Measurements from ENCODE around the gene PTPRZ1.

The PTPRZ1 gene

GRCh38 chr7:122055073-122055472, 182.1 kb downstream of the PTPRZ1 start:
- Histone ChIP-seq H3K36me3 (ENCODE audit: low read length) (no peaks in the 10 kb centered on the region), H3K9ac (ENCODE audit: low read length) (no peak overlapping the region), H3F3A (ENCODE audit: insufficient read depth) (no peaks in the 10 kb centered on the region), H4K20me1 (ENCODE audit: low read depth, low read length) (no peaks in the 10 kb centered on the region), H3K27me3 (ENCODE audit: low read length) (no peaks in the 10 kb centered on the region), H3K27ac (ENCODE audit: low read depth, low read length) (no peak overlapping the region), H3K4me2 (ENCODE audit: low read depth, low read length, poor library complexity, severe bottlenecking) (no peak overlapping the region), H3K9me3 (ENCODE audit: insufficient read depth, low read length) (no peaks in the 10 kb centered on the region), H3K79me2 (ENCODE audit: insufficient read depth, low read length) (no peaks in the 10 kb centered on the region), H3K9me2 (replicated peaks; ENCODE audit: insufficient read depth, low read length) (no peaks in the 10 kb centered on the region), H2AFZ (ENCODE audit: low read depth, low read length, severe bottlenecking) (no peak overlapping the region), H3K4me3 (ENCODE audit: insufficient read depth, low read length, poor library complexity, severe bottlenecking) (no peak overlapping the region)
- TF ChIP-seq CTCF (IDR thresholded peaks at IDR 0.05; ENCODE audit: insufficient read depth, low read length, poor library complexity, severe bottlenecking): no peak
- no peak for TF ChIP-seq EZH2phosphoT487 (conservative IDR thresholded peaks at IDR 0.05; ENCODE audit: low read length)

DNA sequence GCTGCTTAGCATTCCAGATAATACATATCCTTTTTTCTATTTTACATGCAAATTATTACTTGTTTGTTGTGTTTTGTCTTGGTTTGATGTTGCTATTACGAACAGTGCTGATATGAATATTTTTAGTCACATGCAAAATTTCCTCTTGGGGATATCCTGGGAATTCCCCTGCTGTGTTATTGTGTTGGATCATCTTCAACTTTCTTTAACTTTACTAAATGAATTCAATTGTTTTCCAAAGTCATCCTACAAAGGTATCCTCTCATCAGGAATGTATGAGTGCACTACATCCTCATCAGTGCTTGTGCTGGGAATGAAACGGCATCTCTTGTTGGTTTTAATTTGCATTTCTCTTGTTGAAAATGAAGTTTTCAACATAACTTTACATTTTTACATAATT, 184.0 kb downstream of the PTPRZ1 start:
- Histone ChIP-seq H3K9me2 (replicated peaks; ENCODE audit: insufficient read depth, low read length) (no peaks in the 10 kb centered on the region), H3F3A (ENCODE audit: insufficient read depth) (no peaks in the 10 kb centered on the region), H3K79me2 (ENCODE audit: insufficient read depth, low read length) (no peaks in the 10 kb centered on the region), H2AFZ (ENCODE audit: low read depth, low read length, severe bottlenecking) (no peak overlapping the region), H3K4me3 (ENCODE audit: insufficient read depth, low read length, poor library complexity, severe bottlenecking) (no peak overlapping the region), H3K27ac (ENCODE audit: low read depth, low read length) (no peak overlapping the region), H3K9ac (ENCODE audit: low read length) (no peak overlapping the region), H3K27me3 (ENCODE audit: low read length) (no peaks in the 10 kb centered on the region), H4K20me1 (ENCODE audit: low read depth, low read length) (no peaks in the 10 kb centered on the region), H3K9me3 (ENCODE audit: insufficient read depth, low read length) (no peaks in the 10 kb centered on the region), H3K4me2 (ENCODE audit: low read depth, low read length, poor library complexity, severe bottlenecking) (no peak overlapping the region), H3K36me3 (ENCODE audit: low read length) (no peaks in the 10 kb centered on the region)
- no peak for TF ChIP-seq CTCF (IDR thresholded peaks at IDR 0.05; ENCODE audit: insufficient read depth, low read length, poor library complexity, severe bottlenecking)
- TF ChIP-seq EZH2phosphoT487 (conservative IDR thresholded peaks at IDR 0.05; ENCODE audit: low read length): no peak

DNA sequence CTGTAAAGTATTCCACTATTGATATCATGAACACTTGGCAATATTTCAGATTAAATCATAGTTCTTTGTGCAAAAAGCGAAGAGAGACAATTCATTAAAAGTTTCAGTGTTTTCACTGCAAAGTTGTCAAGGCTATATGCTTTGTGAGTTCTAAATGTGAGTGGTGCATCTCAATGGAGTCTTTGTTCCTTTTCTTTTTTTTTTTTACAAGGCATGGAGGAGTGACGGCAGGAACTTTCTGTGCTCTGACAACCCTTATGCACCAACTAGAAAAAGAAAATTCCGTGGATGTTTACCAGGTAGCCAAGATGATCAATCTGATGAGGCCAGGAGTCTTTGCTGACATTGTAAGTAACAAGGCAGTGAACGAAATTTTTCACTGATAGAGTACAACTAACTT, 186.6 kb downstream of the PTPRZ1 start:
- H3F3A ChIP-seq (ENCODE audit: insufficient read depth): no peaks in the 10 kb centered on the region
- no peaks in the 10 kb centered on the region for H3K79me2 ChIP-seq (ENCODE audit: insufficient read depth, low read length)
- no peaks in the 10 kb centered on the region for H3K36me3 ChIP-seq (ENCODE audit: low read length)
- no peak overlapping the region for H3K4me2 ChIP-seq (ENCODE audit: low read depth, low read length, poor library complexity, severe bottlenecking)
- no peak overlapping the region for H3K9ac ChIP-seq (ENCODE audit: low read length)
- no peak overlapping the region for H3K4me3 ChIP-seq (ENCODE audit: insufficient read depth, low read length, poor library complexity, severe bottlenecking)
- no peaks in the 10 kb centered on the region for H3K9me2 ChIP-seq (replicated peaks; ENCODE audit: insufficient read depth, low read length)
- H2AFZ ChIP-seq (ENCODE audit: low read depth, low read length, severe bottlenecking): no peak overlapping the region
- TF ChIP-seq EZH2phosphoT487 (conservative IDR thresholded peaks at IDR 0.05; ENCODE audit: low read length): no peak
- no peak for TF ChIP-seq CTCF (IDR thresholded peaks at IDR 0.05; ENCODE audit: insufficient read depth, low read length, poor library complexity, severe bottlenecking)
- H3K27me3 ChIP-seq (ENCODE audit: low read length): no peaks in the 10 kb centered on the region
- no peaks in the 10 kb centered on the region for H4K20me1 ChIP-seq (ENCODE audit: low read depth, low read length)
- no peaks in the 10 kb centered on the region for H3K9me3 ChIP-seq (ENCODE audit: insufficient read depth, low read length)
- no peak overlapping the region for H3K27ac ChIP-seq (ENCODE audit: low read depth, low read length)

GRCh38 chr7:122063146-122063545, 190.2 kb downstream of the PTPRZ1 start:
- Histone ChIP-seq H3K9me3 (ENCODE audit: insufficient read depth, low read length) (no peaks in the 10 kb centered on the region), H3K27me3 (ENCODE audit: low read length) (no peaks in the 10 kb centered on the region), H3K36me3 (ENCODE audit: low read length) (no peaks in the 10 kb centered on the region), H3K79me2 (ENCODE audit: insufficient read depth, low read length) (no peaks in the 10 kb centered on the region), H2AFZ (ENCODE audit: low read depth, low read length, severe bottlenecking) (no peak overlapping the region), H3K4me2 (ENCODE audit: low read depth, low read length, poor library complexity, severe bottlenecking) (no peak overlapping the region), H4K20me1 (ENCODE audit: low read depth, low read length) (no peaks in the 10 kb centered on the region), H3K4me3 (ENCODE audit: insufficient read depth, low read length, poor library complexity, severe bottlenecking) (no peak overlapping the region), H3K9ac (ENCODE audit: low read length) (no peak overlapping the region), H3K27ac (ENCODE audit: low read depth, low read length) (no peak overlapping the region), H3F3A (ENCODE audit: insufficient read depth) (no peaks in the 10 kb centered on the region), H3K9me2 (replicated peaks; ENCODE audit: insufficient read depth, low read length) (no peaks in the 10 kb centered on the region)
- TF ChIP-seq EZH2phosphoT487 (conservative IDR thresholded peaks at IDR 0.05; ENCODE audit: low read length) (no peak), CTCF (IDR thresholded peaks at IDR 0.05; ENCODE audit: insufficient read depth, low read length, poor library complexity, severe bottlenecking) (no peak)

Data from SU-DHL-6 (cell line).